Astrocyte (in vitro differentiated cells and primary cell): ENCODE measurements around the gene ABCG2. TPM values are rescaled to one million over a fixed set of nuclear protein-coding genes. Genes with fewer than 3 reads are reported as not detected.

Source experiments
- DNase-seq: peaks from one replicate; pipeline ENCODE4 v3.0.0-alpha.2; 2010; ENCODE audit warnings: low read depth
- FAIRE-seq: peaks from 2 replicates; lab custom pipeline; 2011; peaks lifted over from hg19 to GRCh38; lab: Jason Lieb, UNC
- H2AFZ ChIP-seq: 2 replicates; pipeline ENCODE4 v1.6.0; 2012; ENCODE audit warnings: low read depth, low read length, inconsistent platforms
- H3K27ac ChIP-seq: 2 replicates; pipeline ENCODE4 v1.5.1; 2011; ENCODE audit warnings: low read depth, low read length, inconsistent platforms
- H3K27me3 ChIP-seq: 2 replicates; pipeline ENCODE4 v1.6.0; 2011; ENCODE audit warnings: low read length, inconsistent platforms; ENCODE audit not compliant: insufficient read depth
- H3K36me3 ChIP-seq: 2 replicates; pipeline ENCODE4 v1.5.1; 2011; ENCODE audit warnings: low read length, inconsistent platforms; ENCODE audit not compliant: insufficient read depth
- H3K4me1 ChIP-seq: 2 replicates; pipeline ENCODE4 v1.5.1; 2011; ENCODE audit warnings: low read length, inconsistent platforms; ENCODE audit not compliant: insufficient read depth
- H3K4me2 ChIP-seq: 2 replicates; pipeline ENCODE4 v1.6.0; 2012; ENCODE audit warnings: low read length, inconsistent platforms
- H3K4me3 ChIP-seq: 2 replicates; pipeline ENCODE4 v1.5.1; 2011; ENCODE audit warnings: low read depth, mild to moderate bottlenecking, low read length, inconsistent platforms; ENCODE audit not compliant: insufficient read depth
- H3K79me2 ChIP-seq: 2 replicates; pipeline ENCODE4 v1.6.0; 2012; ENCODE audit warnings: mild to moderate bottlenecking, low read length, inconsistent platforms; ENCODE audit not compliant: insufficient read depth
- H3K9ac ChIP-seq: 2 replicates; pipeline ENCODE4 v1.6.0; 2012; ENCODE audit warnings: mild to moderate bottlenecking, low read length, inconsistent platforms
- H3K9me3 ChIP-seq: 2 replicates; pipeline ENCODE4 v1.5.1; 2012; ENCODE audit warnings: low read depth, mild to moderate bottlenecking, low read length, inconsistent platforms; ENCODE audit not compliant: insufficient read depth
- H4K20me1 ChIP-seq: 2 replicates; pipeline ENCODE4 v1.6.0; 2012; ENCODE audit warnings: low read length, inconsistent platforms; ENCODE audit not compliant: insufficient read depth
- H3K27ac Mint-ChIP-seq: one replicate; pipeline ENCODE4 v1.8.0; 2021; ENCODE audit warnings: mild to moderate bottlenecking, mixed read lengths; ENCODE audit not compliant: unreplicated experiment
- H3K27me3 Mint-ChIP-seq: one replicate; pipeline ENCODE4 v1.8.0; 2021; ENCODE audit warnings: low read depth, mixed read lengths; ENCODE audit not compliant: unreplicated experiment
- H3K36me3 Mint-ChIP-seq: one replicate; pipeline ENCODE4 v1.8.0; 2021; ENCODE audit warnings: low read depth, mixed read lengths; ENCODE audit not compliant: unreplicated experiment
- H3K4me1 Mint-ChIP-seq: one replicate; pipeline ENCODE4 v1.8.0; 2021; ENCODE audit warnings: low read depth, mixed read lengths; ENCODE audit not compliant: unreplicated experiment
- H3K4me3 Mint-ChIP-seq: one replicate; pipeline ENCODE4 v1.8.0; 2021; ENCODE audit warnings: mild to moderate bottlenecking, moderate library complexity, mixed read lengths; ENCODE audit not compliant: unreplicated experiment
- H3K9me3 Mint-ChIP-seq: one replicate; pipeline ENCODE4 v1.8.0; 2021; ENCODE audit warnings: mild to moderate bottlenecking, mixed read lengths; ENCODE audit not compliant: unreplicated experiment
- CTCF ChIP-seq: IDR thresholded peaks from 2 replicates; pipeline ENCODE4 v1.5.1; 2011; ENCODE audit warnings: low read depth, mild to moderate bottlenecking, inconsistent platforms, low read length, moderate library complexity; ENCODE audit not compliant: insufficient read depth
- EZH2 ChIP-seq: IDR thresholded peaks from 2 replicates; pipeline ENCODE4 v1.6.1; 2012; ENCODE audit warnings: mild to moderate bottlenecking, low read length, inconsistent platforms; ENCODE audit not compliant: insufficient read depth
- total RNA-seq: library from RNA; stranded (reverse); gene quantifications from 2 replicates; pipeline ENCODE4 v1.2.1, GENCODE V29; 2021

The ABCG2 gene
- total RNA-seq, 1 donor from 2014 or later: 2.5 TPM

GRCh38 chr4:88144866-88145300 is 13.6 kb downstream of the ABCG2 start:
- no peak for FAIRE-seq
- H3K27me3 Mint-ChIP-seq: no peaks in the 10 kb centered on the region
- Histone ChIP-seq H2AFZ (no peak overlapping the region), H3K9ac (no peak overlapping the region), H3K79me2 (no peaks in the 10 kb centered on the region), H4K20me1 (no peaks in the 10 kb centered on the region), H3K9me3 (no peaks in the 10 kb centered on the region), H3K4me1 (peaks cover 6% of the 10 kb centered on the region), H3K4me2 (no peak overlapping the region), H3K27me3 (peaks cover 8% of the 10 kb centered on the region), H3K27ac (no peak overlapping the region), H3K36me3 (no peaks in the 10 kb centered on the region), H3K4me3 (no peak overlapping the region)
- H3K36me3 Mint-ChIP-seq: no peaks in the 10 kb centered on the region
- no peaks in the 10 kb centered on the region for H3K9me3 Mint-ChIP-seq
- no peak overlapping the region for H3K27ac Mint-ChIP-seq
- TF ChIP-seq EZH2 (no peak), CTCF (no peak)
- no peak overlapping the region for H3K4me3 Mint-ChIP-seq
- no peak for DNase-seq
- peaks cover 17% of the 10 kb centered on the region for H3K4me1 Mint-ChIP-seq

DNA sequence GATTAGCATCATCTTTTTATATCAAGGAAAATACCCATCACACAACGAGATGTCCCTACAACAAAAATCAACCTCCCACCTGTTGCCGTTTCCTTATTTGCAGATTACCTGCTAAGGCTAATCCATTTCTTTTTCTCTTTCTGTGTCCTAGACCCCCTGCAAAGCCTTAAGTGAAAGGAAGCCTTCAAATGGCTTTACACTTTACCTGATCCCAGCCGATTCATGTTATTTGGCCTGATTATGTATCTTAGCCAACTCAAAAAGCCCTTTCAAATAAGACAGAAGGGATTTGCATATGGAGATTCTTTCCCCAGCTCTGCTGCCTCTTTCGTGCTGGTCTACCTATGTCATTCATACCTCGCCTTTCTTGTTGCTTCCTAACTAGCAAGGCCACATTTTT is 14.4 kb downstream of the ABCG2 start:
- H3K27ac Mint-ChIP-seq: no peak overlapping the region
- no peak overlapping the region for H3K27ac ChIP-seq
- no peak for DNase-seq

More for the DNA sequence above, 14.4 kb downstream of the ABCG2 start:
- H3K9me3 Mint-ChIP-seq: no peaks in the 10 kb centered on the region
- FAIRE-seq: no peak
- Histone ChIP-seq H3K4me1 (peaks cover 6% of the 10 kb centered on the region), H3K36me3 (no peaks in the 10 kb centered on the region), H3K9me3 (no peaks in the 10 kb centered on the region), H3K9ac (no peak overlapping the region), H2AFZ (no peak overlapping the region), H3K4me3 (no peak overlapping the region), H3K4me2 (peak overlapping the region; percentile 29), H3K27me3 (peaks cover 8% of the 10 kb centered on the region), H3K79me2 (no peaks in the 10 kb centered on the region), H4K20me1 (no peaks in the 10 kb centered on the region)
- H3K27me3 Mint-ChIP-seq: no peaks in the 10 kb centered on the region
- H3K4me3 Mint-ChIP-seq: no peak overlapping the region
- no peaks in the 10 kb centered on the region for H3K36me3 Mint-ChIP-seq
- H3K4me1 Mint-ChIP-seq: peaks cover 17% of the 10 kb centered on the region
- TF ChIP-seq EZH2: no peak
- TF ChIP-seq CTCF: no peak
